ENCODE data around the gene LPCAT1. TPM values are rescaled to one million over a fixed set of nuclear protein-coding genes. Genes with fewer than 3 reads are reported as not detected.
"Not testable (repeated sequence)": the region's sequence is repeated elsewhere in the genome, so short reads cannot be mapped to it uniquely, and the experiment has no call there.

LPCAT1 gene
- total and polyA plus RNA-seq, 2 donors (not counting 3 experiments of a cell fraction or from before 2014, with no cell fraction given): 28.9 to 57.2 TPM

- H3K27me3 ChIP-seq (ENCODE audit: control insufficient read depth in 2 of 2, insufficient read depth in 2 of 2, low read length in 2 of 2); BruUV-seq (replicated peaks); H3K9me1 ChIP-seq (replicated peaks; ENCODE audit: control insufficient read depth, extremely low read depth, insufficient read depth, low read length); FAIRE-seq; H3K79me2 ChIP-seq (ENCODE audit: control insufficient read depth, insufficient read depth, low read length); H3K4me2 ChIP-seq (ENCODE audit: insufficient read depth, low read length); H3K9ac ChIP-seq (replicated peaks; ENCODE audit: extremely low read depth, insufficient read depth, low read length); H3K4me1 ChIP-seq (ENCODE audit: control insufficient read depth, extremely low read depth, insufficient read depth, low read length); DNase-seq (ENCODE audit: low read depth, low spot score); H4K20me1 ChIP-seq (replicated peaks; ENCODE audit: control insufficient read depth, extremely low read depth, insufficient read depth, low read length); dilution Hi-C loops (cut with MboI; ENCODE audit: extremely low pct_ligation_motif_present, low sequenced_read_pairs); intact Hi-C loops (cut with micrococcal nuclease); H3K4me3 ChIP-seq (replicated peaks in 1 of 3; ENCODE audit: insufficient read depth in 1 of 3, low read depth in 1 of 3, low read length in 3 of 3); CTCF ChIA-PET; H2AFZ ChIP-seq (ENCODE audit: low read depth, low read length); H3K27ac ChIP-seq (ENCODE audit: insufficient read depth, low read depth, low read length); POLR2A ChIA-PET; H3K9me3 ChIP-seq (replicated peaks; ENCODE audit: control insufficient read depth, insufficient read depth, low read length): not testable (repeated sequence)
- peaks cover 4 to 22% of the 10 kb centered on the region in 2 experiments for H3K36me3 ChIP-seq (ENCODE audit: control insufficient read depth in 2 of 2, extremely low read depth in 1 of 2, insufficient read depth in 2 of 2, low read length in 2 of 2)
These were observed 48.2 kb downstream of the LPCAT1 start for GRCh38 chr5:1475544-1475900.

GRCh38 chr5:1474866-1475543 is 48.8 kb downstream of the LPCAT1 start:
- H3K9me1 ChIP-seq (replicated peaks; ENCODE audit: control insufficient read depth, extremely low read depth, insufficient read depth, low read length): no peaks in the 10 kb centered on the region
- H3K9me3 ChIP-seq (replicated peaks; ENCODE audit: control insufficient read depth, insufficient read depth, low read length): no peaks in the 10 kb centered on the region
- H2AFZ ChIP-seq (ENCODE audit: low read depth, low read length): no peak overlapping the region
- H3K79me2 ChIP-seq (ENCODE audit: control insufficient read depth, insufficient read depth, low read length): no peaks in the 10 kb centered on the region
- H3K4me3 ChIP-seq (replicated peaks in 1 of 3; ENCODE audit: insufficient read depth in 1 of 3, low read depth in 1 of 3, low read length in 3 of 3): no peak overlapping the region
- H4K20me1 ChIP-seq (replicated peaks; ENCODE audit: control insufficient read depth, extremely low read depth, insufficient read depth, low read length): no peaks in the 10 kb centered on the region
- FAIRE-seq (no peak), DNase-seq (ENCODE audit: low read depth, low spot score) (no peak)
- H3K27ac ChIP-seq (ENCODE audit: insufficient read depth, low read depth, low read length): no peak overlapping the region
- intact Hi-C loops (cut with micrococcal nuclease) (no loop called here), dilution Hi-C loops (cut with MboI; ENCODE audit: extremely low pct_ligation_motif_present, low sequenced_read_pairs) (no loop called here)
- no peaks in the 10 kb centered on the region for H3K4me1 ChIP-seq (ENCODE audit: control insufficient read depth, extremely low read depth, insufficient read depth, low read length)
- ChIA-PET POLR2A (no interaction called here), CTCF (no interaction called here)
- no peak overlapping the region for H3K4me2 ChIP-seq (ENCODE audit: insufficient read depth, low read length)
- no TSS peak for BruUV-seq (replicated peaks)
- H3K9ac ChIP-seq (replicated peaks; ENCODE audit: extremely low read depth, insufficient read depth, low read length): no peak overlapping the region
- H3K36me3 ChIP-seq (ENCODE audit: control insufficient read depth in 2 of 2, extremely low read depth in 1 of 2, insufficient read depth in 2 of 2, low read length in 2 of 2): peaks cover 4 to 24% of the 10 kb centered on the region in 2 experiments
- H3K27me3 ChIP-seq (ENCODE audit: control insufficient read depth in 2 of 2, insufficient read depth in 2 of 2, low read length in 2 of 2): no peaks in the 10 kb centered on the region
- no peak for TF ChIP-seq FOS (IDR thresholded peaks at IDR 0.05; ENCODE audit: borderline replicate concordance, insufficient read depth, low read length)
- no peak for TF ChIP-seq GATA2 (IDR thresholded peaks at IDR 0.05; ENCODE audit: insufficient read depth, insufficient read length, low read depth, low read length)
- TF ChIP-seq MAX (IDR thresholded peaks at IDR 0.05; ENCODE audit: insufficient read depth, insufficient read length): no peak
- no peak for TF ChIP-seq POLR2A (IDR thresholded peaks at IDR 0.05; ENCODE audit: low read depth, low read length)
- TF ChIP-seq CTCF (IDR thresholded peaks at IDR 0.05; ENCODE audit: extremely low read depth in 1 of 2, insufficient read depth in 1 of 2, low read depth in 1 of 2, low read length in 2 of 2): no peak
- no peak for TF ChIP-seq JUN (IDR thresholded peaks at IDR 0.05; ENCODE audit: borderline replicate concordance, insufficient read depth, insufficient read length, low read depth)
- TF ChIP-seq MYC (IDR thresholded peaks at IDR 0.05; ENCODE audit: low read depth, low read length): no peak
- TF ChIP-seq EZH2 (IDR thresholded peaks at IDR 0.05; ENCODE audit: borderline replicate concordance, low read depth, low read length, severe bottlenecking): no peak
- no peak for TF ChIP-seq POLR2AphosphoS5 (IDR thresholded peaks at IDR 0.05; ENCODE audit: insufficient read depth, low read depth, low read length)
